Measurements from ENCODE around the gene UCP3. TPM values are rescaled to one million over a fixed set of nuclear protein-coding genes. Genes with fewer than 3 reads are reported as not detected.

UCP3 gene
- total RNA-seq, 2 donors from 2014 or later, result 0.55 to 6.8 TPM

DNA sequence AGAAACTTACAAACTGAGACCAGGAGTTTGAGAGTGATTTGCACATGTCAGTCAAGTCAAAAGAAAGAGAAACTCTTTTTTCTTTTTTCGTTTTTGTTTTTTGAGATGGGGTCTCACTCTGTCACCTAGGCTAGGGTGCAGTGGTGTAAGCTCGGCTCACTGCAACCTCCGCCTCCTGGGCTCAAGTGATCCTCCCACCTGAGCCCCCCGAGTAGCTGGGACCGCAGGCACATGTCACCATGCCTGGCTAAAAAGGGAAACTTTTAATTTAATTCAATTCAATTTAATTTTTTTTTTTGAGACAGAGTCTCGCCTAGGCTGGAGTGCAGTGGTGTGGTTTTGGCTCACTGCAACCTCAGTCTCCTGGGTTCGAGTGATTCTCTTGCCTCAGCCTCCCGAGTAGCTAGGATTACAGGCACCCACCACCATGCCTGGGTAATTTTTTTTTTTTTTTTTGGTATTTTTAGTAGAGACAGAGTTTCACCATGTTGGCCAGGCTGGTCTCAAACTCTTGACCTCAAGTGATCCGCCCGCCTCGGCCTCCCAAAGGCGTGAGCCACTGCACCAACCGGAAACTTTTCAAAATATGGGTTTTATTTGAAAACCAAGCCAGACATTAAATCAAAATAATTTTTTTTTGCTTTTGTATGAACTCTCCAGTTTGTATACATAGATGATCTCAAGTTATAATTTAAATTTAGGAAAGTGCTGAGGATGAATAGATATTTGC lies 9.9 kb downstream of the UCP3 start:
- Histone ChIP-seq H3K9me3 (no peaks in the 10 kb centered on the region), H3K27ac (no peak overlapping the region), H3K4me3 (no peak overlapping the region), H3K4me1 (replicated peaks) (no peaks in the 10 kb centered on the region), H3K36me3 (no peaks in the 10 kb centered on the region), H3K27me3 (replicated peaks; ENCODE audit: insufficient read depth) (no peaks in the 10 kb centered on the region)
- TF ChIP-seq, protein P1, sequence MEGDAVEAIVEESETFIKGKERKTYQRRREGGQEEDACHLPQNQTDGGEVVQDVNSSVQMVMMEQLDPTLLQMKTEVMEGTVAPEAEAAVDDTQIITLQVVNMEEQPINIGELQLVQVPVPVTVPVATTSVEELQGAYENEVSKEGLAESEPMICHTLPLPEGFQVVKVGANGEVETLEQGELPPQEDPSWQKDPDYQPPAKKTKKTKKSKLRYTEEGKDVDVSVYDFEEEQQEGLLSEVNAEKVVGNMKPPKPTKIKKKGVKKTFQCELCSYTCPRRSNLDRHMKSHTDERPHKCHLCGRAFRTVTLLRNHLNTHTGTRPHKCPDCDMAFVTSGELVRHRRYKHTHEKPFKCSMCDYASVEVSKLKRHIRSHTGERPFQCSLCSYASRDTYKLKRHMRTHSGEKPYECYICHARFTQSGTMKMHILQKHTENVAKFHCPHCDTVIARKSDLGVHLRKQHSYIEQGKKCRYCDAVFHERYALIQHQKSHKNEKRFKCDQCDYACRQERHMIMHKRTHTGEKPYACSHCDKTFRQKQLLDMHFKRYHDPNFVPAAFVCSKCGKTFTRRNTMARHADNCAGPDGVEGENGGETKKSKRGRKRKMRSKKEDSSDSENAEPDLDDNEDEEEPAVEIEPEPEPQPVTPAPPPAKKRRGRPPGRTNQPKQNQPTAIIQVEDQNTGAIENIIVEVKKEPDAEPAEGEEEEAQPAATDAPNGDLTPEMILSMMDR (IDR thresholded peaks at IDR 0.05), result no peak
- TF ChIP-seq POLR2AphosphoS5 (IDR thresholded peaks at IDR 0.05), result no peak
- TF ChIP-seq POLR2A (IDR thresholded peaks at IDR 0.05), result no peak
- WGBS, result 94% methylated on average over 13 of the region's 13 CpGs
- intact Hi-C loops (cut with DNase I), result no loop called here
- DNase-seq (ENCODE audit: low spot score), result no peak

DNA sequence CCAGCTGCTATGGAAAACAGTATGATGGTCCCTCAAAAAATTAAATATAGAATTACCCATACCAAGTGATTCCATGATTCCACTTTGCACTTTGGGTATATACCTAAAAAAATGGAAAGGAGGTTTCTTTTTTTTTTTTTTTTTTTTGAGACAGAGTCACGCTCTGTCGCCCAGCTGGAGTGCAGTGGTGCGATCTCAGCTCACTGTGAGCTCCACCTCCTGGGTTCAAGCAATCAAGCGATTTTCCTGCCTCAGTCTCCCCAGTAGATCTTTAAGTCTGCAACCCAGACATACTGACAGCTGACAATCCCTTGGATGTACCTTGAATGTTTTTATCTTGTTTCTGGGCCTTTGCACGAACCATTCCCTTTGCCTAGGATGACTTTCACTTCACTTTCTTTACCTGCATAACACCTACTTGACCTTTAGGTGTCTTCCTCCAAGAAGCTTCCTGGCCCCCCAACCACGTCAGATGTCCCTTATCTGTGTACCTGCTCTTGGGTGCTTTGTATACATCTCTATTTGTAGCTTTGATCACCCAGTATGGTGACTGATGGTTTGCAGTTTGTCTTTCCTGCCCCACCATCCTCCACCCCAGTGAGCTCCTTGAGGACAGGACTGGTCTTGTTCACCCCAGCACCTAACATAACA lies 11.6 kb downstream of the UCP3 start:
- Histone ChIP-seq H3K27me3 (replicated peaks; ENCODE audit: insufficient read depth) (no peaks in the 10 kb centered on the region), H3K9me3 (no peaks in the 10 kb centered on the region), H3K4me3 (no peak overlapping the region), H3K36me3 (no peaks in the 10 kb centered on the region), H3K27ac (no peak overlapping the region), H3K4me1 (replicated peaks) (no peaks in the 10 kb centered on the region)
- no peak for DNase-seq (ENCODE audit: low spot score)
- TF ChIP-seq, protein P1 (IDR thresholded peaks at IDR 0.05), result no peak
- TF ChIP-seq POLR2AphosphoS5 (IDR thresholded peaks at IDR 0.05) (no peak), POLR2A (IDR thresholded peaks at IDR 0.05) (no peak)
- WGBS, result 86% methylated on average over 6 of the region's 6 CpGs
- intact Hi-C loops (cut with DNase I), result no loop called here

DNA sequence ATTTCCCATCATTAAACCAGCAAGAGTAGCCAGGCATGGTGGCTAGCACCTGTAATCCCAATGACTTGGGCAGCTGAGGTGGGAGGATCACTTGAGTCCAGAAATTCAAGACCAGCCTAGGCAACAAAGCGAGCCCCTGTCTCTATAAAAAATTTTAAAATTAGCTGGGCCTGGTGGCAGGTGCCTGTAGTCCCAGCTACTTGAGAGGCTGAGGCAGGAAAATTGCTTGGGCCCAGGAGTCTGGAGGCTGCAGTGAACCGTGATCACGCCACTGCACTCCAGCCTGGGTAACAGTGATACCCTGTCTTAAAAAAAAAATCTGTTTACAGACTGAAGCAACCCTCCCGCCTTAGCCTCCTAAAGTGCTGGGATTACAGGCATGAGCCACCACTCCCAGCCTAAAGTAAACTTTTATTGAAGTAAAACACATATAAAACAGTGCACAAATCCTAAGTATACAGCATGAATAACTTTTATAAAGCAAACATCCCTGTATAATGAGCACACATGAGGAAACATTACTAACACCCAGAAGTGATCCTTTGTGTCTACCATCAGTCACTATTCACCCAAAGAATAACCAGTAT lies 12.6 kb downstream of the UCP3 start:
- Histone ChIP-seq H3K9me3 (no peaks in the 10 kb centered on the region), H3K4me3 (no peak overlapping the region), H3K36me3 (no peaks in the 10 kb centered on the region), H3K4me1 (replicated peaks) (no peaks in the 10 kb centered on the region), H3K27ac (no peak overlapping the region), H3K27me3 (replicated peaks; ENCODE audit: insufficient read depth) (no peaks in the 10 kb centered on the region)
- peak; percentile 50 for DNase-seq (ENCODE audit: low spot score)
- intact Hi-C loops (cut with DNase I), result no loop called here
- TF ChIP-seq, protein P1 (IDR thresholded peaks at IDR 0.05), result no peak
- no peak for TF ChIP-seq POLR2A (IDR thresholded peaks at IDR 0.05)
- peak; percentile 83 for TF ChIP-seq POLR2AphosphoS5 (IDR thresholded peaks at IDR 0.05)
- WGBS, result 57% methylated on average over 4 of the region's 4 CpGs

DNA sequence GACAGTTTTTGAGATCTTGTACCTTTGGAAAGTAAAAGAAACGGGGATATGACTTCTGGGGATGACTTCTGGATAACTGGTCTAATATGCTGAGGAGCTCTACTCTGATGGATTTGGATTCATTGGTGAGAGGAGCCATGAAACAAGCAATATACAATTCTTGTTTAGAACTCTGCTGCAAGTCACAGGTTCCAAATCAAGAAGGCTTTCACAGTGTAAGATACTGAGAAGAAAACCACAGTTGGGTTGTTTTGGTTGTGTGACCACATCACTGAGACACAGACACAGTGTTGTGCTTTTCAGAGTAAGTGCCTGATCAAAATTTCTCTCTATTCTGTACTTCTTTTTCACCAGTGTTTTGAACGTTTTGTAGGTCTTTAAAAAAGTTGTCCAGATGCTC lies 13.2 kb downstream of the UCP3 start:
- no peak for TF ChIP-seq POLR2AphosphoS5 (IDR thresholded peaks at IDR 0.05)
- TF ChIP-seq POLR2A (IDR thresholded peaks at IDR 0.05), result no peak
- TF ChIP-seq, protein P1 (IDR thresholded peaks at IDR 0.05), result no peak
- DNase-seq (ENCODE audit: low spot score), result no peak
- Histone ChIP-seq H3K27me3 (replicated peaks; ENCODE audit: insufficient read depth) (no peaks in the 10 kb centered on the region), H3K27ac (no peak overlapping the region), H3K36me3 (no peaks in the 10 kb centered on the region), H3K4me3 (no peak overlapping the region), H3K4me1 (replicated peaks) (no peaks in the 10 kb centered on the region), H3K9me3 (no peaks in the 10 kb centered on the region)
- WGBS, result 80% methylated on average over 2 of the region's 2 CpGs
- intact Hi-C loops (cut with DNase I), result no loop called here

Data from prostate gland (tissue), 2 donors.